ENCODE measurements around the gene PTPRH.

- TF ChIP-seq EP300 (conservative IDR thresholded peaks at IDR 0.05; ENCODE audit: poor library complexity, severe bottlenecking) (peak; percentile 80), CTCF (IDR thresholded peaks at IDR 0.05; ENCODE audit: poor library complexity, severe bottlenecking) (no peak), SMC3 (conservative IDR thresholded peaks at IDR 0.05; ENCODE audit: poor library complexity) (peak; percentile 61), POLR2AphosphoS5 (IDR thresholded peaks at IDR 0.05) (peak; percentile 85), EZH2 (IDR thresholded peaks at IDR 0.05; ENCODE audit: borderline replicate concordance, insufficient read depth, low read length, poor library complexity, severe bottlenecking) (no peak), RAD21 (conservative IDR thresholded peaks at IDR 0.05) (peak; percentile 54), TAF1 (IDR thresholded peaks at IDR 0.05; ENCODE audit: low read depth) (no peak), MXI1 (conservative IDR thresholded peaks at IDR 0.05; ENCODE audit: poor library complexity, severe bottlenecking) (peak; percentile 79)
- TF ChIP-seq, protein P1, sequence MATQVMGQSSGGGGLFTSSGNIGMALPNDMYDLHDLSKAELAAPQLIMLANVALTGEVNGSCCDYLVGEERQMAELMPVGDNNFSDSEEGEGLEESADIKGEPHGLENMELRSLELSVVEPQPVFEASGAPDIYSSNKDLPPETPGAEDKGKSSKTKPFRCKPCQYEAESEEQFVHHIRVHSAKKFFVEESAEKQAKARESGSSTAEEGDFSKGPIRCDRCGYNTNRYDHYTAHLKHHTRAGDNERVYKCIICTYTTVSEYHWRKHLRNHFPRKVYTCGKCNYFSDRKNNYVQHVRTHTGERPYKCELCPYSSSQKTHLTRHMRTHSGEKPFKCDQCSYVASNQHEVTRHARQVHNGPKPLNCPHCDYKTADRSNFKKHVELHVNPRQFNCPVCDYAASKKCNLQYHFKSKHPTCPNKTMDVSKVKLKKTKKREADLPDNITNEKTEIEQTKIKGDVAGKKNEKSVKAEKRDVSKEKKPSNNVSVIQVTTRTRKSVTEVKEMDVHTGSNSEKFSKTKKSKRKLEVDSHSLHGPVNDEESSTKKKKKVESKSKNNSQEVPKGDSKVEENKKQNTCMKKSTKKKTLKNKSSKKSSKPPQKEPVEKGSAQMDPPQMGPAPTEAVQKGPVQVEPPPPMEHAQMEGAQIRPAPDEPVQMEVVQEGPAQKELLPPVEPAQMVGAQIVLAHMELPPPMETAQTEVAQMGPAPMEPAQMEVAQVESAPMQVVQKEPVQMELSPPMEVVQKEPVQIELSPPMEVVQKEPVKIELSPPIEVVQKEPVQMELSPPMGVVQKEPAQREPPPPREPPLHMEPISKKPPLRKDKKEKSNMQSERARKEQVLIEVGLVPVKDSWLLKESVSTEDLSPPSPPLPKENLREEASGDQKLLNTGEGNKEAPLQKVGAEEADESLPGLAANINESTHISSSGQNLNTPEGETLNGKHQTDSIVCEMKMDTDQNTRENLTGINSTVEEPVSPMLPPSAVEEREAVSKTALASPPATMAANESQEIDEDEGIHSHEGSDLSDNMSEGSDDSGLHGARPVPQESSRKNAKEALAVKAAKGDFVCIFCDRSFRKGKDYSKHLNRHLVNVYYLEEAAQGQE (IDR thresholded peaks at IDR 0.05; ENCODE audit: borderline replicate concordance), result peak; percentile 76
These were observed 7.3 kb upstream of the PTPRH start for GRCh38 chr19:55216461-55217198.

All from neural cell (in vitro differentiated cells).